H1 (cell line): ENCODE results near the gene TXNDC2. TPM values are rescaled to one million over a fixed set of nuclear protein-coding genes. Genes with fewer than 3 reads are reported as not detected.

Source experiments
- CTCF ChIA-PET: fragments of 300-600 bp; sonication (Branson Sonifier 250); formaldehyde crosslinking; loops from one replicate; lab custom pipeline; 2021; ENCODE audit not compliant: partially characterized antibody; lab: Charles Lee
- POLR2A ChIA-PET: fragments of 300-600 bp; sonication (Branson Sonifier 250); formaldehyde crosslinking; loops from one replicate; lab custom pipeline; 2021; ENCODE audit warnings: inconsistent platforms; ENCODE audit not compliant: partially characterized antibody; lab: Charles Lee
- DNase-seq, 2 experiments: peaks; one replicate each; pipeline versions ENCODE4 v3.0.0 to v3.0.0-alpha.2; 2010 to 2022; ENCODE audit warnings: low spot score in 2 of 2, low read depth in 1 of 2, mixed read lengths in 1 of 2
- FAIRE-seq: peaks from 2 replicates; lab custom pipeline; 2011; peaks lifted over from hg19 to GRCh38; lab: Jason Lieb, UNC
- H2AFZ ChIP-seq: 2 replicates; pipeline ENCODE4 v1.8.1; 2012; ENCODE audit warnings: low read length, inconsistent platforms
- H2AK5ac ChIP-seq: 2 replicates; pipeline ENCODE4 v1.6.1; 2013; ENCODE audit warnings: low read depth, low read length
- H2BK120ac ChIP-seq: replicated peaks from 2 replicates; pipeline ENCODE3; 2013; ENCODE audit warnings: low read depth, low read length, inconsistent platforms
- H2BK12ac ChIP-seq: 2 replicates; pipeline ENCODE4 v1.6.1; 2013; ENCODE audit warnings: low read depth, low read length
- H2BK15ac ChIP-seq: 2 replicates; pipeline ENCODE4 v1.6.1; 2013; ENCODE audit warnings: low read length
- H2BK20ac ChIP-seq: 2 replicates; pipeline ENCODE4 v1.6.1; 2013; ENCODE audit warnings: low read length
- H2BK5ac ChIP-seq: 2 replicates; pipeline ENCODE4 v1.6.1; 2013; ENCODE audit warnings: low read depth, low read length
- H3K14ac ChIP-seq: 2 replicates; pipeline ENCODE4 v1.6.1; 2013; ENCODE audit warnings: inconsistent platforms; ENCODE audit not compliant: insufficient read length
- H3K18ac ChIP-seq: 2 replicates; pipeline ENCODE4 v1.6.1; 2013; ENCODE audit warnings: low read length; ENCODE audit errors: extremely low read depth
- H3K23ac ChIP-seq: 2 replicates; pipeline ENCODE4 v1.6.1; 2013; ENCODE audit warnings: inconsistent platforms; ENCODE audit not compliant: insufficient read length
- H3K23me2 ChIP-seq: 2 replicates; pipeline ENCODE4 v1.6.1; 2013; ENCODE audit warnings: low read depth, low read length
- H3K27ac ChIP-seq: 2 replicates; pipeline ENCODE4 v1.6.1; 2011; ENCODE audit warnings: low read depth, low read length, inconsistent platforms
- H3K27me3 ChIP-seq, 4 experiments: replicated peaks in 1 of 4; 1 replicate in 1 of 4; 2 replicates in 3 of 4; pipeline versions ENCODE4 v1.6.1 to v1.8.1; 2011 to 2013; ENCODE audit warnings: low read length in 3 of 4, mild to moderate bottlenecking in 3 of 4, inconsistent platforms in 2 of 4, mixed read lengths in 2 of 4, moderate library complexity in 1 of 4; ENCODE audit not compliant: control insufficient read depth in 3 of 4, insufficient read depth in 3 of 4; ENCODE audit errors: extremely low read depth in 1 of 4
- H3K36me3 ChIP-seq, 4 experiments: 2 replicates each; pipeline versions ENCODE4 v1.6.1 to v1.8.1; 2011 to 2013; ENCODE audit warnings: mild to moderate bottlenecking in 4 of 4, low read length in 3 of 4, moderate library complexity in 2 of 4, control low read depth in 1 of 4, inconsistent platforms in 1 of 4; ENCODE audit not compliant: insufficient read depth in 4 of 4, control insufficient read depth in 2 of 4
- H3K4ac ChIP-seq: replicated peaks from 2 replicates; pipeline ENCODE3; 2013; ENCODE audit warnings: low read length, low read depth, mixed read lengths, inconsistent platforms; ENCODE audit not compliant: insufficient read length
- H3K4me1 ChIP-seq, 4 experiments: replicated peaks in 1 of 4; 1 replicate in 1 of 4; 2 replicates in 3 of 4; pipeline versions ENCODE4 v1.6.1 to v1.8.1; 2011 to 2013; ENCODE audit warnings: low read length in 3 of 4, inconsistent platforms in 2 of 4, mixed read lengths in 1 of 4; ENCODE audit not compliant: insufficient read depth in 4 of 4, control insufficient read depth in 3 of 4
- H3K4me2 ChIP-seq, 2 experiments: 2 replicates each; pipeline versions ENCODE4 v1.6.1 to v1.8.1; 2011 to 2013; ENCODE audit warnings: low read depth in 2 of 2, low read length in 2 of 2, control low read depth in 1 of 2, inconsistent platforms in 1 of 2, mild to moderate bottlenecking in 1 of 2; ENCODE audit not compliant: insufficient read depth in 1 of 2
- H3K4me3 ChIP-seq, 4 experiments: fragments of 200-600, 300-600 bp in 1 of 4; sonication (generic), shearing (Covaris generic), sonication (Bioruptor Twin) in 1 of 4; 2 replicates each; pipeline versions ENCODE4 v1.5.1 to v1.8.1; 2011 to 2016; ENCODE audit warnings: low read length in 4 of 4, low read depth in 3 of 4, control low read depth in 2 of 4, inconsistent platforms in 2 of 4, mild to moderate bottlenecking in 2 of 4, mixed read lengths in 1 of 4, moderate library complexity in 1 of 4; ENCODE audit not compliant: insufficient read depth in 2 of 4; ENCODE audit errors: extremely low read depth in 1 of 4
- H3K56ac ChIP-seq: replicated peaks from 2 replicates; pipeline ENCODE3; 2013; ENCODE audit warnings: low read depth, mild to moderate bottlenecking, mixed read lengths, low read length, inconsistent platforms; ENCODE audit not compliant: insufficient read length
- H3K79me1 ChIP-seq: 2 replicates; pipeline ENCODE4 v1.6.1; 2013; ENCODE audit warnings: low read depth, low read length, control low read depth
- H3K79me2 ChIP-seq, 2 experiments: 2 replicates each; pipeline versions ENCODE4 v1.6.1 to v1.8.1; 2012 to 2013; ENCODE audit warnings: low read length in 2 of 2, mild to moderate bottlenecking in 2 of 2, inconsistent platforms in 1 of 2; ENCODE audit not compliant: insufficient read depth in 2 of 2, control insufficient read depth in 1 of 2
- H3K9ac ChIP-seq, 4 experiments: replicated peaks in 1 of 4; 1 replicate in 1 of 4; 2 replicates in 3 of 4; pipeline versions ENCODE4 v1.6.1 to v1.8.1; 2011 to 2013; ENCODE audit warnings: low read depth in 3 of 4, low read length in 3 of 4, control low read depth in 2 of 4, mild to moderate bottlenecking in 2 of 4, moderate library complexity in 2 of 4, inconsistent platforms in 1 of 4; ENCODE audit errors: extremely low read depth in 1 of 4
- H3K9me3 ChIP-seq, 2 experiments: 2 replicates each; pipeline versions ENCODE4 v1.6.1 to v1.8.1; 2012 to 2013; ENCODE audit warnings: mild to moderate bottlenecking in 2 of 2, moderate library complexity in 2 of 2, control low read depth in 1 of 2, inconsistent platforms in 1 of 2, low read depth in 1 of 2, low read length in 1 of 2, mixed read lengths in 1 of 2; ENCODE audit not compliant: insufficient read depth in 2 of 2
- H4K20me1 ChIP-seq, 2 experiments: replicated peaks in 1 of 2; 2 replicates each; pipeline versions ENCODE3 to v1.8.1; 2011 to 2013; ENCODE audit warnings: inconsistent platforms in 2 of 2, low read length in 2 of 2, mild to moderate bottlenecking in 1 of 2; ENCODE audit not compliant: insufficient read depth in 2 of 2, control insufficient read depth in 1 of 2
- H4K5ac ChIP-seq: 2 replicates; pipeline ENCODE4 v1.6.1; 2013; ENCODE audit warnings: low read length, low read depth, mixed read lengths, inconsistent platforms; ENCODE audit not compliant: insufficient read length
- H4K8ac ChIP-seq: 2 replicates; pipeline ENCODE4 v1.8.0; 2013; ENCODE audit warnings: mild to moderate bottlenecking, moderate library complexity, low read length, inconsistent platforms; ENCODE audit not compliant: insufficient read depth; ENCODE audit errors: extremely low read depth
- H4K91ac ChIP-seq: replicated peaks from 2 replicates; pipeline ENCODE3; 2013; ENCODE audit warnings: low read length, mixed read lengths, inconsistent platforms; ENCODE audit not compliant: insufficient read length
- HDAC6 ChIP-seq: IDR thresholded peaks from one replicate; pipeline ENCODE4 v1.7.1; 2012; ENCODE audit warnings: low read depth, mild to moderate bottlenecking, inconsistent platforms, low read length, moderate library complexity
- KDM4A ChIP-seq: IDR thresholded peaks from one replicate; pipeline ENCODE4 v1.7.1; 2012; ENCODE audit warnings: low read depth, mild to moderate bottlenecking, moderate library complexity, low read length, inconsistent platforms; ENCODE audit not compliant: severe bottlenecking
- MAFK ChIP-seq: IDR thresholded peaks from 2 replicates; pipeline ENCODE4 v1.6.1; 2012; ENCODE audit warnings: low read depth, mild to moderate bottlenecking, improper control_type of control experiment, low read length
- POLR2AphosphoS5 ChIP-seq: IDR thresholded peaks from 2 replicates; pipeline ENCODE4 v1.6.1; 2011; ENCODE audit warnings: low read depth, low read length
- RBBP5 ChIP-seq: IDR thresholded peaks from 2 replicates; pipeline ENCODE4 v1.7.1; 2012; ENCODE audit warnings: low read depth, mild to moderate bottlenecking, inconsistent platforms, low read length, moderate library complexity, borderline replicate concordance
- RNF2 ChIP-seq: fragments of 200-900, 300-1000 bp; sonication (generic); IDR thresholded peaks from 2 replicates; pipeline ENCODE4 v1.7.1; 2016; ENCODE audit warnings: borderline replicate concordance, low read depth, mild to moderate bottlenecking, antibody characterized with exemption, low read length; ENCODE audit not compliant: poor library complexity, severe bottlenecking; ENCODE audit errors: missing control alignments
- SP1 ChIP-seq: IDR thresholded peaks from 2 replicates; pipeline ENCODE4 v1.6.1; 2011; ENCODE audit warnings: low read depth, low read length
- SP4 ChIP-seq: IDR thresholded peaks from 2 replicates; pipeline ENCODE4 v1.6.1; 2012; ENCODE audit warnings: low read length, inconsistent platforms
- SUZ12 ChIP-seq: fragments of 200-600 bp; sonication (generic); IDR thresholded peaks from 2 replicates; pipeline ENCODE4 v1.6.1; 2012; ENCODE audit warnings: mild to moderate bottlenecking, inconsistent platforms, low read length, moderate library complexity, mixed read lengths
- TAF1 ChIP-seq: IDR thresholded peaks from 2 replicates; pipeline ENCODE4 v1.6.1; 2011; ENCODE audit warnings: mild to moderate bottlenecking, low read depth, low read length
- TEAD4 ChIP-seq: IDR thresholded peaks from 2 replicates; pipeline ENCODE4 v1.6.1; 2012; ENCODE audit warnings: low read depth, low read length, inconsistent platforms, mixed read lengths
- WGBS, 2 experiments: shearing (Covaris generic) in 1 of 2; methylation state at CpG; one replicate each; pipeline versions ENCODE4 v1.1.6 to v1.1.7; 2013 to 2015; ENCODE audit warnings: low lambda C conversion rate in 2 of 2, mixed read lengths in 2 of 2, inconsistent platforms in 1 of 2, low coverage in 1 of 2, missing lambda C conversion rate in 1 of 2; ENCODE audit not compliant: insufficient replicate concordance in 2 of 2, insufficient coverage in 1 of 2, insufficient read length in 1 of 2; ENCODE audit errors: extremely low coverage in 1 of 2, missing lambda C conversion rate in 1 of 2; 5-methylcytosine and 5-hydroxymethylcytosine counted together
- polyA plus RNA-seq, 7 experiments: library from polyadenylated mRNA; depleted of rRNA in 3 of 7; stranded (reverse) in 5 of 7; unstranded in 2 of 7; fragments of >200 nt in 5 of 7; fragments of 200-250 nt in 2 of 7; gene quantifications; 1 replicate in 5 of 7; 2 replicates in 1 of 7; 4 replicates in 1 of 7; pipeline versions ENCODE4 v1.2.1 to v1.2.3, GENCODE V29; 2011 to 2013; ENCODE audit warnings: missing spikeins in 2 of 7, mixed read lengths in 2 of 7
- total RNA-seq: library from RNA; stranded (reverse); fragmentation: NEBNext Ultra II Directional; extraction: Animal tissue kit (Norgen Biotek cat#: 25700); gene quantifications from 2 replicates; pipeline ENCODE4 v1.2.1, GENCODE V29; 2021

TXNDC2 gene
- total and polyA plus RNA-seq, 2 of the 8 experiments (the other 6 are each of a cell fraction or from before 2014, with no cell fraction given), result 0.09 TPM; not detected in 1

- Histone ChIP-seq H2BK5ac (no peak overlapping the region), H3K4me2 (no peak overlapping the region), H4K5ac (no peak overlapping the region), H4K20me1 (peaks cover 11 to 34% of the 10 kb centered on the region in 2 experiments), H3K9ac (no peak overlapping the region), H2BK12ac (no peak overlapping the region), H2BK20ac (no peak overlapping the region), H2BK120ac (no peak overlapping the region), H3K4me1 (peaks cover 5 to 20% (median 9%) of the 10 kb centered on the region in 4 experiments; a peak in 5 of 7 replicates), H3K27me3 (no peaks in the 10 kb centered on the region), H3K79me2 (peaks cover 32 to 100% of the 10 kb centered on the region in 2 experiments), H4K91ac (no peak overlapping the region), H3K23ac (no peak overlapping the region), H3K4me3 (no peak overlapping the region), H3K79me1 (no peaks in the 10 kb centered on the region; the same call in 1 of the 2 replicates), H2AFZ (no peak overlapping the region), H2AK5ac (no peak overlapping the region), H3K18ac (no peak overlapping the region), H3K14ac (no peak overlapping the region)
- FAIRE-seq (no peak), DNase-seq (no peak)
- POLR2A ChIA-PET, result interaction anchor here (0.6 to 2.3 kb wide), 3 partner anchors 10 to 1861 kb away, joined by 4 to 8 read pairs (median 4); partner anchors contain the start of gene VAPA
- TF ChIP-seq TEAD4 (no peak), RBBP5 (no peak), SUZ12 (no peak), KDM4A (no peak), MAFK (no peak), RNF2 (no peak), POLR2AphosphoS5 (no peak), HDAC6 (no peak), TAF1 (no peak), SP1 (no peak), SP4 (no peak)
- TF ChIP-seq, all 59 proteins: peak for 0
- WGBS, 2 experiments, result 74% methylated on average over 4 of the region's 4 CpGs; no CpG with 5 or more reads in 1 of the 2 experiments
- Histone ChIP-seq H3K36me3 (no peaks in the 10 kb centered on the region), H3K23me2 (no peaks in the 10 kb centered on the region; the same call in 1 of the 2 replicates), H3K27ac (no peak overlapping the region), H3K56ac (no peak overlapping the region), H3K9me3 (no peaks in the 10 kb centered on the region), H3K4ac (no peak overlapping the region), H4K8ac (no peak overlapping the region), H2BK15ac (no peak overlapping the region)
- CTCF ChIA-PET, result interaction anchor here (1.4 kb wide), 1 partner anchor 26 kb away, joined by 4 read pairs; no protein-coding TSS in a partner anchor
These were observed 38.7 kb downstream of the TXNDC2 start for GRCh38 chr18:9924371-9924943.
